CD4-positive, CD25-positive, alpha-beta regulatory T cell (primary cell): ENCODE results near the gene SPRR5. TPM values are rescaled to one million over a fixed set of nuclear protein-coding genes. Genes with fewer than 3 reads are reported as not detected.

Experiments
- ATAC-seq, 2 donors: fragments of 150-1000 bp; cut with Tn5 transposase; one replicate each; pipeline ENCODE4 v1.10.0; 2021; ENCODE audit warnings: low read depth in 2 of 2, moderate number of reproducible peaks in 2 of 2, moderate library complexity in 1 of 2
- DNase-seq, 3 donors: peaks; one replicate each; pipeline versions ENCODE4 v3.0.0 to v3.0.0-alpha.2; 2012 to 2022; ENCODE audit warnings: mixed read lengths in 1 of 3
- H3K27ac ChIP-seq: one replicate; pipeline ENCODE4 v1.7.0; 2013; ENCODE audit warnings: mild to moderate bottlenecking, low read length; ENCODE audit not compliant: insufficient read depth, poor library complexity, severe bottlenecking
- H3K27me3 ChIP-seq: one replicate; pipeline ENCODE4 v1.7.0; 2013; ENCODE audit warnings: low read length; ENCODE audit not compliant: control insufficient read depth, insufficient read depth
- H3K36me3 ChIP-seq: one replicate; pipeline ENCODE4 v1.7.0; 2013; ENCODE audit warnings: mild to moderate bottlenecking, low read length, moderate library complexity; ENCODE audit not compliant: control insufficient read depth, insufficient read depth
- H3K4me1 ChIP-seq: 2 replicates; pipeline ENCODE4 v1.7.0; 2013; ENCODE audit warnings: mild to moderate bottlenecking, low read length; ENCODE audit not compliant: insufficient read depth, control insufficient read depth, poor library complexity, severe bottlenecking
- H3K4me3 ChIP-seq: one replicate; pipeline ENCODE4 v1.7.0; 2013; ENCODE audit warnings: low read depth, mild to moderate bottlenecking, low read length, moderate library complexity
- H3K9me3 ChIP-seq, 2 experiments: 1 replicate in 1 of 2; 2 replicates in 1 of 2; pipeline ENCODE4 v1.7.0; 2013; ENCODE audit warnings: low read length in 2 of 2, mild to moderate bottlenecking in 1 of 2, moderate library complexity in 1 of 2; ENCODE audit not compliant: control insufficient read depth in 2 of 2
- H3K27ac Mint-ChIP-seq, 3 donors: one replicate each; pipeline ENCODE4 v1.8.0; 2020 to 2022; ENCODE audit warnings: mild to moderate bottlenecking in 3 of 3, mixed read lengths in 3 of 3, moderate library complexity in 2 of 3
- H3K27me3 Mint-ChIP-seq: one replicate; pipeline ENCODE4 v1.8.0; 2022; ENCODE audit warnings: mild to moderate bottlenecking, mixed read lengths
- H3K36me3 Mint-ChIP-seq: one replicate; pipeline ENCODE4 v1.8.0; 2020; ENCODE audit warnings: mixed read lengths
- H3K4me1 Mint-ChIP-seq, 4 donors: one replicate each; pipeline ENCODE4 v1.8.0; 2020 to 2022; ENCODE audit warnings: mixed read lengths in 4 of 4, mild to moderate bottlenecking in 1 of 4
- H3K4me3 Mint-ChIP-seq, 4 donors: one replicate each; pipeline ENCODE4 v1.8.0; 2020 to 2022; ENCODE audit warnings: mild to moderate bottlenecking in 4 of 4, mixed read lengths in 4 of 4, moderate library complexity in 3 of 4
- H3K9me3 Mint-ChIP-seq, 7 donors: one replicate each; pipeline ENCODE4 v1.8.0; 2020 to 2022; ENCODE audit warnings: mixed read lengths in 7 of 7, mild to moderate bottlenecking in 3 of 7, moderate library complexity in 2 of 7
- polyA plus RNA-seq, 4 donors: library from polyadenylated mRNA; unstranded; fragments of 300-500 nt; fragmentation: Illumina TruSeq; gene quantifications; one replicate each; pipeline ENCODE4 v1.2.3, GENCODE V29; 2021
- total RNA-seq: library from RNA; stranded (reverse); gene quantifications from one replicate; pipeline ENCODE4 v1.2.3, GENCODE V29; 2022

SPRR5 gene
- total and polyA plus RNA-seq, 5 donors from 2014 or later: not detected

DNA sequence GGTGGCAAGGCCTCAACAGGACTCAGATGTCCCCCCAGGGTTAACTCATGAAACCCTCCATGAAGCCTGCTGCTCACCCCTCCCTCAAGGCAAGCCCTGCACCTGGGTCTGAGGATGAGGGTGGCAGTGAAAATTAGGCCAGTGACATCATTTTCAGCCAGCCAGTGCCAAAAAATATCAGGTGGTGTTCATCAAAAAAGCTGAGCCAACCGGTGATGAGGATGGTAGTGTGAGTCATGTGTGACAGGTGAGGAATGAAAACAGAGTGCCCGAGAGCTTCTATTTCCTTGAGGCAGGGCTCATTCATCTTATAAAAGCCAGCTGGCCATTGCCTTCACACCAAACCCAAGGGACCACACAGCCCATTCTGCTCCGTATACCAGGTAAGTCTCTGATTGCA is 36.7 kb downstream of the SPRR5 start, which contains the start of gene SPRR1A:
Gene SPRR1A, plus strand, starts transcription at position 339 of the 400 bp plus-strand sequence. CDS start 1,150 bp downstream, outside the sequence.
- Histone ChIP-seq H3K27me3 (no peaks in the 10 kb centered on the region), H3K36me3 (no peaks in the 10 kb centered on the region), H3K9me3 (no peaks in the 10 kb centered on the region), H3K4me3 (no peak within 1 kb of the TSS), H3K27ac (no peak within 1 kb of the TSS), H3K4me1 (no peaks in the 10 kb centered on the region)
- peaks cover 0 to 6% (median 2%) of the 10 kb centered on the region in 7 donors for H3K9me3 Mint-ChIP-seq
- H3K27me3 Mint-ChIP-seq: peaks cover 33% of the 10 kb centered on the region
- DNase-seq: no peak
- H3K27ac Mint-ChIP-seq: no peak within 1 kb of the TSS
- no peak within 1 kb of the TSS for H3K4me3 Mint-ChIP-seq
- no peak for ATAC-seq
- no peaks in the 10 kb centered on the region for H3K4me1 Mint-ChIP-seq
- peaks cover 3% of the 10 kb centered on the region for H3K36me3 Mint-ChIP-seq

DNA sequence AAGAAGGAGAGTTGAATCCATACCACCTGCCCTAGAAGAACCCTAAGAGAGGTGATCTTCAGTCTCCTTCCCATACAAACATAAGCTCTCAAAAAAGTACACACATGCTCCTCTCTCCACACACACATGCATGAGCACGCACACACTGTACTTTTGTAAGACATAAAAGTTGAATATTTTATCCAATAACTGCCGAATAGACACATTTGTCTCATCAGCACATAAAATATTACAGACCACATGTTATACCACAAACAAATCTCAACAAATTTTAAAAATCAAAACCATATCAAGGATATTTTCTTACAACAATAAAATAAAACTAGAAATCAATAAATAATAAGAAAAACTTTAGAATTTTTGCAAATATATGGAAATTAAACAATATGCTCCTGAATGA is 39.6 kb downstream of the SPRR5 start:
- Histone ChIP-seq H3K36me3 (no peaks in the 10 kb centered on the region), H3K27me3 (peaks cover 3% of the 10 kb centered on the region), H3K4me1 (no peaks in the 10 kb centered on the region), H3K27ac (no peak overlapping the region), H3K9me3 (no peaks in the 10 kb centered on the region), H3K4me3 (no peak overlapping the region)
- no peak for ATAC-seq
- Mint-ChIP-seq H3K4me3 (no peak overlapping the region), H3K4me1 (no peaks in the 10 kb centered on the region), H3K27ac (no peak overlapping the region), H3K36me3 (peaks cover 3% of the 10 kb centered on the region), H3K27me3 (peaks cover 20% of the 10 kb centered on the region), H3K9me3 (peaks cover 0 to 6% (median 0%) of the 10 kb centered on the region in 7 donors)
- DNase-seq: no peak

DNA sequence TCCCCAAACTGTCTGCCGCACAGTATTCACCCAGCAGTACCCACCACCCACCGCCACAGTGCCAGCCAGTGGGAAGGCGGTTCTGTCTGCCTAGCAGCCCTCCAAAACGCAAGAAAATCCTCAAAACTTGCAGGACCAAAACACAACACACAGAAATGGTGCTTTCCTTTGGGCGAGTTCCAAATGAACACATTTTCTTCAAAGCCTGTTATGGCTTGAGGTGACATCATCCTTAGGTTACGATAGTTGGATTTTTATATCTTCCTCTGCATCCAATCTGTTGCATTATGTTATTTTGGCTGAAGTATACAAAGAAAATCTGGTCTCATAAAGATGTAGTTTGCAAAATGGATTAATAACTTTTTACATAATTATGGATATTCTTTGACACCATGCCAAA is 46.2 kb downstream of the SPRR5 start:
- no peaks in the 10 kb centered on the region for H3K4me1 Mint-ChIP-seq
- H3K4me1 ChIP-seq: no peaks in the 10 kb centered on the region
- H3K27ac Mint-ChIP-seq: no peak overlapping the region
- no peak overlapping the region for H3K4me3 Mint-ChIP-seq
- H3K27ac ChIP-seq: no peak overlapping the region
- H3K36me3 ChIP-seq: no peaks in the 10 kb centered on the region
- peaks cover 0 to 7% (median 0%) of the 10 kb centered on the region in 7 donors for H3K9me3 Mint-ChIP-seq
- H3K27me3 ChIP-seq: peaks cover 5% of the 10 kb centered on the region
- H3K4me3 ChIP-seq: no peak overlapping the region
- ATAC-seq (no peak), DNase-seq (no peak)
- no peaks in the 10 kb centered on the region for H3K9me3 ChIP-seq
- H3K27me3 Mint-ChIP-seq: peaks cover 16% of the 10 kb centered on the region
- H3K36me3 Mint-ChIP-seq: no peaks in the 10 kb centered on the region

DNA sequence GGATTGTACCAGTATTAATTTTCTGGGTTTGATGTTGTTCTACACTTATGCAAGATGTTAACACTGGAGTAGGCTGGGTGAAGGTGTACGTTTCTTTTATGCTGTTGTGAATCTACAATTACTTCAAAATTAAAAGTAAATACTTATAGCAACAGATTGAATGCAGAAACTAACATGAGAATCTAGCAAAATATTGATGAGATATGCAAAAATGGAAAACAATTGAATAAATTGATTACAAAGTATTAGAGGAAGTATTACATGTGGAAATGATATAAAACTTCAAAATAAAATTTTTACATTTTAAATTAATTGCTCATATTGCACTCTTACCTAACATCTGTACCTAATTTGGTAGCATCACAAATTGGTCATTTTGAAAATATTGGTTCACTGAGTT is 48.8 kb downstream of the SPRR5 start:
- peaks cover 0 to 7% (median 0%) of the 10 kb centered on the region in 7 donors for H3K9me3 Mint-ChIP-seq
- H3K4me3 Mint-ChIP-seq: no peak overlapping the region
- Histone ChIP-seq H3K4me1 (no peaks in the 10 kb centered on the region), H3K27me3 (peaks cover 5% of the 10 kb centered on the region), H3K9me3 (no peaks in the 10 kb centered on the region), H3K36me3 (no peaks in the 10 kb centered on the region), H3K27ac (no peak overlapping the region), H3K4me3 (no peak overlapping the region)
- H3K36me3 Mint-ChIP-seq: no peaks in the 10 kb centered on the region
- H3K27me3 Mint-ChIP-seq: peaks cover 19% of the 10 kb centered on the region
- no peaks in the 10 kb centered on the region for H3K4me1 Mint-ChIP-seq
- DNase-seq (no peak), ATAC-seq (no peak)
- H3K27ac Mint-ChIP-seq: no peak overlapping the region

DNA sequence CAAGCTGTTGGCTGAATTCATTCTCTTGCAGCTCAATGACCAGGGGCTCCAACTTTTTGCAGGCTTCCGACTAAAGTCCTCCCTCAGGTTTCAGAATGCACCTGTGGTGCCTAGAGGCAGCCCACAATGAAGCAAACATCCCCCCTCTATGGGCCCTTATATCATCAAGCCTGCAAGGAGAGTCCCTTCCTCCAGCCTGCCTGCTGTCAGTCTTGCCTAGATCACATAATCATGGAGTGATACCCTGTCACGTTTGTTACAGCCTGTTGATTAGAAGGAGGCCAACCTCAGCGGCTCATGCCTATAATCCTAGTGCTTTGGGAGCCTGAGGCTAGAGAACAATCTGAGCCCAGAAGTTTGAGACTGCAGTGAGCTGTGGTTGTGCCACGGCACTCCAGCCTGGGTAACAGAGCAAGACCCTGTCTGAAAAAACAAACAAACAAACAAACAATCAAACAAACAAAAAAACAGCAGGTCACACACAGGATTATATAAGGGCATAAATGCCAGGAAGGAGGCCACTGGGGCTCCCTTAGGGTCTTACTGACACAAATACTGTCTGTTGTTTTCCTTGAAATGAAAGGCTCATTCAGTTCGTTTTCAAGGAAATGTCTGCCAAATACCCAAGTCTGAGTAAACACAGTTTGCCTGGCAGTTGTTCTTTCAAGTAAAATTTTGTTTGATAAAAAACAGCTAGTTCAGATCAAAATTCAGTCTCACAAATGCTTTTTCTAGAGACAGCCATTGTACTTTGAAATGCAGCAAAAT is 49.8 kb downstream of the SPRR5 start:
- H3K4me3 Mint-ChIP-seq: no peak overlapping the region
- no peaks in the 10 kb centered on the region for H3K4me1 Mint-ChIP-seq
- H3K27me3 ChIP-seq: no peaks in the 10 kb centered on the region
- peaks cover 19% of the 10 kb centered on the region for H3K27me3 Mint-ChIP-seq
- no peak for DNase-seq
- H3K27ac ChIP-seq: no peak overlapping the region
- no peaks in the 10 kb centered on the region for H3K9me3 ChIP-seq
- no peaks in the 10 kb centered on the region for H3K36me3 ChIP-seq
- no peak overlapping the region for H3K4me3 ChIP-seq
- peaks cover 0 to 7% (median 0%) of the 10 kb centered on the region in 7 donors for H3K9me3 Mint-ChIP-seq
- H3K27ac Mint-ChIP-seq: no peak overlapping the region
- H3K4me1 ChIP-seq: no peaks in the 10 kb centered on the region
- no peak for ATAC-seq
- no peaks in the 10 kb centered on the region for H3K36me3 Mint-ChIP-seq

DNA sequence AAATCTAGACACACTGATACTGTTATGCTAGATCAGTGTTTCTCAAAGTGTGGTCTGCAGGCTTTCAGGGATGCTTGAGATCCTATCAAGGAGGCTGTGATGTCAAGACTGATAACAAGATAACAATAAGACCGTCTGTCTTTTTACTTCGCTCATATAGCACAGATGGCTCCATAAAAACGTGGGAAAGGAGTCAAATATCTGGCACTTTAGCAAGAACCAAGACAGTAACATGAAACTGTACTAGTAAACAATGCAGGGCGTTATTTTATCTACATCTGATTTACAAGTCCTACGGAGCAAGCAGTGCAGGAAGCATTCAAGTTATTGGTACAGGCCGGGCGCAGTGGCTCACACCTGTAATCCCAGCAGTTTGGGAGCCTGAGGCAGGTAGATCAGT is 50.9 kb downstream of the SPRR5 start:
- Mint-ChIP-seq H3K4me3 (no peak overlapping the region), H3K27ac (no peak overlapping the region), H3K9me3 (peaks cover 0 to 7% (median 0%) of the 10 kb centered on the region in 7 donors), H3K36me3 (no peaks in the 10 kb centered on the region), H3K4me1 (no peaks in the 10 kb centered on the region), H3K27me3 (peaks cover 15% of the 10 kb centered on the region)
- H3K4me3 ChIP-seq: no peak overlapping the region
- no peaks in the 10 kb centered on the region for H3K36me3 ChIP-seq
- H3K27me3 ChIP-seq: no peaks in the 10 kb centered on the region
- no peaks in the 10 kb centered on the region for H3K4me1 ChIP-seq
- H3K9me3 ChIP-seq: no peaks in the 10 kb centered on the region
- no peak overlapping the region for H3K27ac ChIP-seq
- no peak for DNase-seq
- ATAC-seq: no peak

DNA sequence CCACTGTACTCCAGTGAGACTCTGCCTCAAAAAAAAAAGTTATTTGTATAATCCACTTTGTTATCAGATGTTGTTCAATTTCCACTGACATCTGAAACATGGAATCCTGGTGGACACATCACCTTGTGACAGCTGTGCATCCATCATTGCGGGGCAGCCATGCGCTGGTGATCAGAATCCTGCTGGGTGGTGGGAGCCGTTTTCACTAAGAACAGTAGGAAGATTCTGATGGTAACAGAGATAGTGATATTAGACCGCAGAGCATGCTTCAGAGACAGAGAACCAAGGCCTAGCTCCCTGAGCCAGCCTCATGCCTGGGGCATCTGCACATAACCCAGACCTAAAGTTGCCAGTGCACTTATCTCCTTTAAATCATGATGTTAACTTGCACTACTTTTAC is 51.5 kb downstream of the SPRR5 start:
- Histone ChIP-seq H3K4me3 (no peak overlapping the region), H3K27me3 (no peaks in the 10 kb centered on the region), H3K36me3 (no peaks in the 10 kb centered on the region), H3K4me1 (no peaks in the 10 kb centered on the region), H3K9me3 (no peaks in the 10 kb centered on the region), H3K27ac (no peak overlapping the region)
- H3K27ac Mint-ChIP-seq: no peak overlapping the region
- DNase-seq (no peak), ATAC-seq (no peak)
- no peak overlapping the region for H3K4me3 Mint-ChIP-seq
- peaks cover 16% of the 10 kb centered on the region for H3K27me3 Mint-ChIP-seq
- no peaks in the 10 kb centered on the region for H3K4me1 Mint-ChIP-seq
- H3K9me3 Mint-ChIP-seq: peaks cover 0 to 7% (median 0%) of the 10 kb centered on the region in 7 donors
- H3K36me3 Mint-ChIP-seq: no peaks in the 10 kb centered on the region
